ENCODE results near the gene PPDPF. TPM values are rescaled to one million over a fixed set of nuclear protein-coding genes. Genes with fewer than 3 reads are reported as not detected.
"Not testable (repeated sequence)": the region's sequence is repeated elsewhere in the genome, so short reads cannot be mapped to it uniquely, and the experiment has no call there.

PPDPF gene
- total RNA-seq, 2 donors from 2014 or later, result 138 to 185 TPM

DNA sequence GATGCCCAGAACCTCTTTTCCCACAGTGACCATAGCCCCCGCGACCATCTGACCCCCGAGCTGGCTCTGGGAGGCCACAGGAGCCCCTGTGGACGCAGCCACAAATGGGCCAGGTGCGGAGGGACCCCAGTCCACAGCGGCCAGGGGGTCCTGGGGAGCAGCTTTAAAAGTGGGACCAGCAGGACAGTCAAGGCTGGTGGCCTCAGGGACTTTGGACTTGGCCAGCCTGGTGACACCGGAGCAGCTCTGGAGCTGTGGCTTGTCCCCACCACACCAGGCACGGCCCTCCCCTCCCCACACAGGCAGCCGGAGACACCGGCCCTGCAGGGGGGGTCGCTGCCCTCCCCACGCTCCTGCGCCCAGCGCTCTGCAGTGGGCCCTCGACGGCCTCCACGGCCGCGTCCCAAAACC lies 36.9 kb downstream of the PPDPF start:
- peaks cover 32% of the 10 kb centered on the region for H3K36me3 ChIP-seq
- no peaks in the 10 kb centered on the region for H3K27me3 ChIP-seq
- H3K27ac ChIP-seq, result no peak overlapping the region
- H3K9me3 ChIP-seq, result no peaks in the 10 kb centered on the region
- peaks cover 0 to 19% of the 10 kb centered on the region in 2 donors for H3K4me1 ChIP-seq
- TF ChIP-seq, protein P1, sequence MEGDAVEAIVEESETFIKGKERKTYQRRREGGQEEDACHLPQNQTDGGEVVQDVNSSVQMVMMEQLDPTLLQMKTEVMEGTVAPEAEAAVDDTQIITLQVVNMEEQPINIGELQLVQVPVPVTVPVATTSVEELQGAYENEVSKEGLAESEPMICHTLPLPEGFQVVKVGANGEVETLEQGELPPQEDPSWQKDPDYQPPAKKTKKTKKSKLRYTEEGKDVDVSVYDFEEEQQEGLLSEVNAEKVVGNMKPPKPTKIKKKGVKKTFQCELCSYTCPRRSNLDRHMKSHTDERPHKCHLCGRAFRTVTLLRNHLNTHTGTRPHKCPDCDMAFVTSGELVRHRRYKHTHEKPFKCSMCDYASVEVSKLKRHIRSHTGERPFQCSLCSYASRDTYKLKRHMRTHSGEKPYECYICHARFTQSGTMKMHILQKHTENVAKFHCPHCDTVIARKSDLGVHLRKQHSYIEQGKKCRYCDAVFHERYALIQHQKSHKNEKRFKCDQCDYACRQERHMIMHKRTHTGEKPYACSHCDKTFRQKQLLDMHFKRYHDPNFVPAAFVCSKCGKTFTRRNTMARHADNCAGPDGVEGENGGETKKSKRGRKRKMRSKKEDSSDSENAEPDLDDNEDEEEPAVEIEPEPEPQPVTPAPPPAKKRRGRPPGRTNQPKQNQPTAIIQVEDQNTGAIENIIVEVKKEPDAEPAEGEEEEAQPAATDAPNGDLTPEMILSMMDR (IDR thresholded peaks at IDR 0.05), result no peak
- H3K4me3 ChIP-seq, result no peak overlapping the region
- DNase-seq (ENCODE audit: low spot score), result no peak

DNA sequence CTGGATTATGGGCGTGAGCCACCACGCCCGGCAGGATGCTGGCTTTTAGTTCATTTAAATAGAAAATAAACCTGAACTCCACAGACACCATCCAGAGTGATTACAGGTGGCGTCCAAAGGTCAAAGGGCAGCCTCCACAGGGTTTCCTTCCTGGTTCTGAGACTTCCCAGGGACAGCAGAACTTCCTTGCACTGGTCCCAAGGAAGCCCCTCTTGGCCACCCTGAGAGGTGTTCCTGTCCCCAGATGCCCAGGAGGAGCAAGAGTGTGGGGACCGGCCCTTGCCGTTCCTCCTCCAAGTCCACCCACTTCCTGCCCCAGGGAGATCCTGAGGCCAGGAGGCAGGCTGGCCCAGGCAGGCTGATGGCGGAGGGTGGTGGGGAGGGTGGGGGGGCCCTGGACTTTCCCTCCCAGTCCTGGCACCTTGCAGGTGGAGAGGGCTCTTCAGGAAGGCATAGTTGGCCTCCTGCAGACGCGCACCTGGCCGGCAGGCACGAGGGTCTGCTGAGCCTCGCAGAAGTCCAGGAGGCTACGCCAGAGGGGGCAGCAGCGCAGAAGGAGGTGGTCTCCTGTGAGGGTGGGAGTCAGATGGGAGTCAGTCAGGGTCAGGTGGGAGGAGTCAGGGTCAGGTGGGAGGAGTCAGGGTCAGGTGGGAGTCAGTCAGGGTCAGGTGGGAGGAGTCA lies 38.4 kb downstream of the PPDPF start:
- peaks cover 47% of the 10 kb centered on the region for H3K36me3 ChIP-seq
- no peaks in the 10 kb centered on the region for H3K9me3 ChIP-seq
- H3K4me1 ChIP-seq, result peaks cover 0 to 8% of the 10 kb centered on the region in 2 donors
- no peak overlapping the region for H3K27ac ChIP-seq
- no peak for DNase-seq (ENCODE audit: low spot score)
- no peaks in the 10 kb centered on the region for H3K27me3 ChIP-seq
- TF ChIP-seq, protein P1 (IDR thresholded peaks at IDR 0.05), result no peak
- no peak overlapping the region for H3K4me3 ChIP-seq

DNA sequence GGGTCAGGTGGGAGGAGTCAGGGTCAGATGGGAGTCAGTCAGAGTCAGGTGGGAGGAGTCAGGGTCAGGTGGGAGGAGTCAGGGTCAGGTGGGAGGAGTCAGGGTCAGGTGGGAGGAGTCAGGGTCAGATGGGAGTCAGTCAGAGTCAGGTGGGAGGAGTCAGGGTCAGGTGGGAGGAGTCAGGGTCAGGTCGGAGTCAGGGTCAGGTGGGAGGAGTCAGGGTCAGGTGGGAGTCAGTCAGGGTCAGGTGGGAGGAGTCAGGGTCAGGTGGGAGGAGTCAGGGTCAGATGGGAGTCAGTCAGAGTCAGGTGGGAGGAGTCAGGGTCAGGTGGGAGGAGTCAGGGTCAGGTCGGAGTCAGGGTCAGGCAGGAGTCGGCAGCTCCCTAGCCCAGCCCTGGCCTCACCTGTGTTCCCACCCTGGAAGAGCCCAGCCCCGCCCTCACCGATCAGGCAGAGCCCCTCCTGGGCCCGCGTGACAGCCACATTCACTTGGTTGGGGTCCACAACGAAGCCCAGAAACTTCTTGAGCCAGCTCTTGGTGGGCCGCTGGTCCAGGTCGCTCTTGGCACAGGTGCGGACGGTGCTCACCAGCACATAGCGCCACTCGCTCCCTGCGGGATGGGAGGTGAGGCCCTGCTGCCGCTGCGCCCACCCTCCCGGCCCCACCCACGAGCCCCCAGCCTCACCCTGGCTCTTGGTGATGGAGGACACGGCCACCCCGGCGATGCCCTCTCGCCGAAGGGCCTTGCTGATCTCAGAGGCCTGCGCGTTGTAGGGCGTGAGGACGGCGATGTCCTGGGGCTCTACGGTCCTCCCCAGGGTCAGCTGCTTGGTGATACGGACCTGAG lies 39.1 kb downstream of the PPDPF start:
- H3K27ac ChIP-seq; H3K9me3 ChIP-seq; H3K4me3 ChIP-seq; H3K4me1 ChIP-seq; DNase-seq (ENCODE audit: low spot score); H3K27me3 ChIP-seq: not testable (repeated sequence)
- H3K36me3 ChIP-seq, result peaks cover 54% of the 10 kb centered on the region

DNA sequence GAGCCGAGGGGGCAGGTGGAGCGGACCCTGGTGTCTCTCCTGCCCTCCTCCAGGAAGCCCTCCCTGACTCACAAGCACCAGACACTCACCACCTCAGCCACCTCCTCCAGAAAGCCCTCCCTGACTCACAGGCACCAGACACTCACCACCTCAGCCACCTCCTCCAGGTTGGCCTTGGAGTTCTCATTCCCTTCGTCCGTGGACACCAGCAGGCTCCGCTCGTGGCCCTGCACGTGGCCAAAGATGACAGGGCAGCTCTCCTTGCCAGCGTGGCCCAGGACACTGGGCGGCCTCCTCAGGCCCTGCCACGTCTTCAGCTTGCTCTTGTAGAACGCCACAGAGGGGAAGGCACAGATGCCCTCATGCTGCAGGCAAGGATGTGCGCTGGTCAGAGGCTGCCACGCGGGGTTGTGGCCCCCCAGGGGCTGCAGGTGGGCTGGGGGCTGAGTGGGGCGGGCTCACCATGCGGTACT lies 39.8 kb downstream of the PPDPF start:
- Histone ChIP-seq H3K27me3 (no peaks in the 10 kb centered on the region), H3K9me3 (no peaks in the 10 kb centered on the region), H3K27ac (no peak overlapping the region), H3K4me3 (no peak overlapping the region), H3K36me3 (peaks cover 60% of the 10 kb centered on the region), H3K4me1 (no peaks in the 10 kb centered on the region)
- DNase-seq (ENCODE audit: low spot score), result no peak
- TF ChIP-seq, protein P1 (IDR thresholded peaks at IDR 0.05), result no peak

DNA sequence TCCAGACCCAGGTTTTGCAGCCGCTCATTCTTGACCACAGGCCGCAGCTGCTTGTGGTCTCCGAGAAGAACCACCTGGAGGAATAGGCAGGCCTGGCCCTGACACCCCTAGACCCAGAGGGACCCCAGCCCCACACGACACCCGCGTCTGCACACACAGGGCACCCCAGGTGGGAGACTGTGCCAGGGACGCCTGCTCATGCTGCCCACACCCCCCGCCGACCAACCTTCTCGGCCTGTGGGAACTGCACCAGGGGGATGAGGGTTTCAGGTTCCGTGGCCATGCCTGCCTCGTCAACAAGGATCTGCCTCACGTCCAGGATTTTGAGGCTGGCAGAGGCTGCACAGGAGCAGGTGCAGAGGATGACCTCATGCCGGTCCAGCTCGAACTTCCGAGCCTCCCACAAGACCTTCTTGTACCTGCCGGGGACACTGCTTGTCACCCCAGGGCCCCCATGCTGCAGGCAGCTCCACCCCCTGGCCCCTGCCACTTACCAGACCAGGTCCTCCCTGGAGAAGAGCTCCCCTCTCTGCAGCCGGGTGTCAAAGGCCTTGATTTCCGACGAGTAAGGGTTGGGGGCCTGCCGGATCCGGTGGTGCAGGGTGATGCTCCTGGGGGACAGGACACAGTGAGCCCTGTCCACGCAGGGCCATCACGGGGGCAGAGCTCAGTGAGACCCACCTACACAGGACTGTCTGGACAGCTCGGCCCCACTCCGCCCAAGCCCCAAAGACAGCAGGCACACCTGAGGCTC lies 40.5 kb downstream of the PPDPF start:
- Histone ChIP-seq H3K4me3 (no peak overlapping the region), H3K27ac (no peak overlapping the region), H3K36me3 (peaks cover 66% of the 10 kb centered on the region), H3K4me1 (no peaks in the 10 kb centered on the region), H3K9me3 (no peaks in the 10 kb centered on the region), H3K27me3 (no peaks in the 10 kb centered on the region)
- no peak for DNase-seq (ENCODE audit: low spot score)
- TF ChIP-seq, protein P1 (IDR thresholded peaks at IDR 0.05), result no peak

Data from right atrium auricular region (tissue), 2 donors.